Measurements from ENCODE around the gene PCK2. TPM values are rescaled to one million over a fixed set of nuclear protein-coding genes. Genes with fewer than 3 reads are reported as not detected.

The PCK2 gene
- total RNA-seq, 4 donors from 2014 or later, result 9.1 to 20.7 (median 12.5) TPM

- intact Hi-C loops (cut with DNase I), result no loop called here
- no peak overlapping the region for H3K4me3 ChIP-seq
- H3K4me1 ChIP-seq, result no peaks in the 10 kb centered on the region
- TF ChIP-seq POLR2AphosphoS5 (IDR thresholded peaks at IDR 0.05) (no peak), POLR2A (IDR thresholded peaks at IDR 0.05; ENCODE audit: low read depth) (no peak), EP300 (IDR thresholded peaks at IDR 0.05) (no peak), CTCF (IDR thresholded peaks at IDR 0.05) (no peak)
- H3K27me3 ChIP-seq, result no peaks in the 10 kb centered on the region
- WGBS, result 91% methylated on average over 6 of the region's 15 CpGs
- H3K27ac ChIP-seq (replicated peaks in 1 of 4), result no peak overlapping the region
- no peak for DNase-seq (ENCODE audit: extremely low spot score)
- H3K36me3 ChIP-seq, result no peaks in the 10 kb centered on the region
- no peaks in the 10 kb centered on the region for H3K9me3 ChIP-seq
Observed at GRCh38 chr14:24064856-24065255, 29.3 kb upstream of the PCK2 start.

- Histone ChIP-seq H3K27ac (replicated peaks in 1 of 4) (no peak overlapping the region), H3K4me1 (no peaks in the 10 kb centered on the region), H3K36me3 (no peaks in the 10 kb centered on the region), H3K4me3 (no peak overlapping the region), H3K27me3 (no peaks in the 10 kb centered on the region), H3K9me3 (no peaks in the 10 kb centered on the region)
- DNase-seq (ENCODE audit: extremely low spot score), result no peak
- 75% methylated on average over 8 of the region's 8 CpGs for WGBS
- intact Hi-C loops (cut with DNase I), result no loop called here
- TF ChIP-seq POLR2AphosphoS5 (IDR thresholded peaks at IDR 0.05), result no peak
- TF ChIP-seq EP300 (IDR thresholded peaks at IDR 0.05), result no peak
- no peak for TF ChIP-seq POLR2A (IDR thresholded peaks at IDR 0.05; ENCODE audit: low read depth)
- no peak for TF ChIP-seq CTCF (IDR thresholded peaks at IDR 0.05)
Observed at GRCh38 chr14:24065408-24065807, 28.7 kb upstream of the PCK2 start.

GRCh38 chr14:24066496-24067132 is 27.5 kb upstream of the PCK2 start:
- intact Hi-C loops (cut with DNase I), result no loop called here
- WGBS, result 95% methylated on average over 7 of the region's 8 CpGs

GRCh38 chr14:24067133-24068082 is 26.7 kb upstream of the PCK2 start:
- Histone ChIP-seq H3K36me3 (no peaks in the 10 kb centered on the region), H3K4me1 (peaks cover 0 to 15% (median 13%) of the 10 kb centered on the region in 4 donors), H3K27me3 (peaks cover 0 to 13% (median 0%) of the 10 kb centered on the region in 4 donors), H3K27ac (replicated peaks in 1 of 4) (no peak overlapping the region), H3K4me3 (no peak overlapping the region), H3K9me3 (no peaks in the 10 kb centered on the region)
- TF ChIP-seq CTCF (IDR thresholded peaks at IDR 0.05) (no peak), POLR2AphosphoS5 (IDR thresholded peaks at IDR 0.05) (no peak), EP300 (IDR thresholded peaks at IDR 0.05) (no peak)
- intact Hi-C loops (cut with DNase I), result no loop called here
- 92% methylated on average over 9 of the region's 12 CpGs for WGBS
- DNase-seq (ENCODE audit: extremely low spot score), result no peak

More at GRCh38 chr14:24066496-24067132, 27.5 kb upstream of the PCK2 start:
- Histone ChIP-seq H3K27me3 (peaks cover 0 to 5% (median 0%) of the 10 kb centered on the region in 4 donors), H3K4me3 (no peak overlapping the region), H3K9me3 (no peaks in the 10 kb centered on the region), H3K4me1 (peaks cover 0 to 7% (median 5%) of the 10 kb centered on the region in 4 donors), H3K36me3 (no peaks in the 10 kb centered on the region), H3K27ac (replicated peaks in 1 of 4) (no peak overlapping the region)
- TF ChIP-seq POLR2A (IDR thresholded peaks at IDR 0.05; ENCODE audit: low read depth) (no peak), EP300 (IDR thresholded peaks at IDR 0.05) (no peak)
- DNase-seq (ENCODE audit: extremely low spot score), result no peak

GRCh38 chr14:24068711-24069410 is 25.2 kb upstream of the PCK2 start:
- no peaks in the 10 kb centered on the region for H3K36me3 ChIP-seq
- DNase-seq (ENCODE audit: extremely low spot score), result no peak
- peaks cover 0 to 20% (median 17%) of the 10 kb centered on the region in 4 donors for H3K4me1 ChIP-seq
- no peak overlapping the region for H3K4me3 ChIP-seq
- intact Hi-C loops (cut with DNase I), result no loop called here
- no peak overlapping the region for H3K27ac ChIP-seq (replicated peaks in 1 of 4)
- WGBS, result 75% methylated on average over 3 of the region's 10 CpGs
- H3K27me3 ChIP-seq, result peaks cover 0 to 27% (median 2%) of the 10 kb centered on the region in 4 donors
- no peaks in the 10 kb centered on the region for H3K9me3 ChIP-seq
- no peak for TF ChIP-seq CTCF (IDR thresholded peaks at IDR 0.05)
- TF ChIP-seq POLR2A (IDR thresholded peaks at IDR 0.05; ENCODE audit: low read depth), result no peak
- no peak for TF ChIP-seq POLR2AphosphoS5 (IDR thresholded peaks at IDR 0.05)
- no peak for TF ChIP-seq EP300 (IDR thresholded peaks at IDR 0.05)
